ENCODE data around the gene FNDC3B.

The FNDC3B gene

GRCh38 chr3:172442606-172443005 lies 403.2 kb downstream of the FNDC3B start:
- DNase-seq (ENCODE audit: low spot score), result no peak
- no peak for TF ChIP-seq CTCF (IDR thresholded peaks at IDR 0.05)
- Histone ChIP-seq H3K27ac (no peak overlapping the region), H3K4me3 (no peak overlapping the region)

GRCh38 chr3:172444821-172445220 lies 405.4 kb downstream of the FNDC3B start:
- Histone ChIP-seq H3K4me3 (no peak overlapping the region), H3K27ac (no peak overlapping the region)
- TF ChIP-seq CTCF (IDR thresholded peaks at IDR 0.05), result no peak
- no peak for DNase-seq (ENCODE audit: low spot score)

DNA sequence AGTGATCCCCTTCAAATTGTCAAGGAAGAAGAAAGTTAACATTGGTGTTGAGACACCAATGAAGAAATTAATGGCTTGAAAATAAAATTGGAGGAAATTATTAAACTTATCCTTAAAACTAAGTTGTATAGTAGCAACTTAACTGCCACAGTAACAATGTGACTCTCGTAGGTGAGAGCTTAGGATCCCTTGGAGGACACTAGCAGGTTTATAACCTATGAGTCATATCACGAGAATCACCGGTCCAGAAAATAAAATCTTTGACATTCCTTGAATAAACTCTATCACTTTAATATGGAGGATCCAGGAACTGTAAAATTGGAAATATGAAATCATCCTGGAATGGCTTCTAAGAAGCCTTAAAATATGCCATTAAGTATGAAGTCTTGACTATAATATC lies 406.8 kb downstream of the FNDC3B start:
- H3K4me3 ChIP-seq, result no peak overlapping the region

DNA sequence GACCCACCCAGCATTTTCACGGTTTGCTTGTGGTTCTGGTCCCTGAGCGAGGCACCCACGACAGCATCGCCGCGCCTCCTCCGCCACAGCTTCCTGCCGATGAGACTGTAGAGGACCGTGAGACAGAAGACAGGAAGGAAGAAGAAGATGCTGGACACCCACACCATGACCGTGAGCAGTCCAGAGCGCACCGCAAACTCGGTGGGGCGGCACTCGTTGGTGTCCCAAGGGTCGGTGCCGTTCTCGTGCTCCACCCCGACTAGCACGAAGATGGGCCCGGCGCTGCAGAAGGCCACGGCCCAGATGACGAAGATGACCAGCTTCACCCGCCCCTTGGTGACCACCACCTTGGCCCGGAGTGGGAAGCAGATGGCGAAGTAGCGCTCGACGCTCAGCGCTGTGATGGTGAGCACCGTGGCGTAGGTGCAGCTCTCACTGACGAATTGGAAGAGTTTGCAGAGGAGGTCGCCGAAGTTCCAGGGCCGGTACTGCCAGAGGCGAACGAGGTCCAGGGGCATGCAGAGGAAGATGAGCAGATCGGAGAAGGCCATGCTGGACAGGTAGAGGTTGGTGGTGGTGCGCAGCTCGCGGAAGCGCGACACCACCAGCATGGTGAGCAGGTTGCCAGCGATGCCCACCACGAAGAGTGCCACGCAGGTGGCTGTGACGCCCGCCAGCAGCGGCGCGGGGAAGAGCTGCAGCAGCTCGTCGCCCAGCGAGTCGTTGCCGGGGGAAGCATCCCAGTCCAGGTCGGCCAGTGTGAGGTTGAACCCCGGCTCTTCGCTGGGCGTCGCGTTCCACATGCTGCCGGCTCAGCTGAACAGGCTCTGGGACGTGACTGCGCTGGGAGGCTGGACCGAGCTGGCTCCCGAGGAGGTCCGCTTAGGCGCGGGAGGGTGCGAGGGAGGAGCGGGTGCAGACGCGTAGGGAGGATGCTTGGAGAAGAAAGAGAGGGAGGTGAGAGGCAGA lies 408.5 kb downstream of the FNDC3B start, which contains the start of gene GHSR:
TSS of gene GHSR (minus strand) at position 846 of the 969 bp plus-strand sequence. CDS start at position 803, 43 bp downstream.
- Histone ChIP-seq H3K4me3 (peak within 1 kb of the TSS; percentile 4), H3K27ac (no peak within 1 kb of the TSS)
- TF ChIP-seq CTCF (IDR thresholded peaks at IDR 0.05), result no peak
- no peak for DNase-seq (ENCODE audit: low spot score)

More for the DNA sequence above, 406.8 kb downstream of the FNDC3B start:
- TF ChIP-seq CTCF (IDR thresholded peaks at IDR 0.05), result no peak
- H3K27ac ChIP-seq, result no peak overlapping the region
- DNase-seq (ENCODE audit: low spot score), result no peak

- Histone ChIP-seq H3K4me3 (no peak overlapping the region), H3K27ac (no peak overlapping the region)
- DNase-seq (ENCODE audit: low spot score), result no peak
- TF ChIP-seq CTCF (IDR thresholded peaks at IDR 0.05), result no peak
Measured at GRCh38 chr3:172448661-172449465, 409.5 kb downstream of the FNDC3B start.

DNA sequence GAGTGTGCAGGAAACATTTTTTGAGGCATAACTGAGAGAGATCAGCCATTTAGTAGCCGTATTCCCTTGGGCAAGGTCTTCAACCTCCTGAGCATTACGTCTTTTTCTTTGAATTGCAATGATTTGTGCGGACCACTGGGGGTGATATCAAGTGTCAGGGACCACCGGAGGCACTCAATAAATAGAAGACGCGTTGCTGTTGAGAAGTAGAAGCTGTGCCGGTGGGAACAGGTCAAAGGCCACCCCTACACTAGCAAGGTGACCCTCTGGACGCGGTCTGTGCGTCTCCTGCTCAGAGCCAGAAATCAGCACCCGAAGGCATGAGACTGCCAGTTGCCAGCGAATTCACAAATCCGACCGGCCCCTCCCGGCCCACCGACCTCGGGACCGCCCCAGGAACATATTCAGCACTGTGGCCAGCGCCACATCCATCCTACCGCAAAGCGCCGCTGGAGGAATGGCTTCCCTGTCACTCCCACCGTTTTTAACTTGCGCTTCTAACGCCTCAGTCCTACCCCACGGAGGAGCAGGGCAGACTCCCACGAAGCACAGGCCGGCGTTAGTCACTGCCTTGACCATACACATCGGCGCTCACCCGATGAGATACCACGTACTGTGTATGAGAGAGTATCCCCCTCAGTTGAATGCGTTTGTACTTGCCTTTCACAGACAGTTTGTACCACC lies 410.2 kb downstream of the FNDC3B start:
- DNase-seq (ENCODE audit: low spot score), result no peak
- no peak for TF ChIP-seq CTCF (IDR thresholded peaks at IDR 0.05)
- Histone ChIP-seq H3K27ac (no peak overlapping the region), H3K4me3 (no peak overlapping the region)

Data from coronary artery (tissue), 2 donors.